Measurements from ENCODE around the gene SRD5A1.

The SRD5A1 gene

GRCh38 chr5:6632888-6633468 is at the start of gene SRD5A1, which contains the start of gene NSUN2:
TSS of gene SRD5A1 (plus strand) at chr5:6633440. CDS start at chr5:6633577, 137 bp downstream.
TSS of gene NSUN2 (minus strand) at chr5:6633044. CDS start at chr5:6632979, 65 bp downstream.
- peak; percentile 99 for DNase-seq

- no peak for DNase-seq
Observed at GRCh38 chr5:6584101-6584645, 49.1 kb upstream of the SRD5A1 start.

DNA sequence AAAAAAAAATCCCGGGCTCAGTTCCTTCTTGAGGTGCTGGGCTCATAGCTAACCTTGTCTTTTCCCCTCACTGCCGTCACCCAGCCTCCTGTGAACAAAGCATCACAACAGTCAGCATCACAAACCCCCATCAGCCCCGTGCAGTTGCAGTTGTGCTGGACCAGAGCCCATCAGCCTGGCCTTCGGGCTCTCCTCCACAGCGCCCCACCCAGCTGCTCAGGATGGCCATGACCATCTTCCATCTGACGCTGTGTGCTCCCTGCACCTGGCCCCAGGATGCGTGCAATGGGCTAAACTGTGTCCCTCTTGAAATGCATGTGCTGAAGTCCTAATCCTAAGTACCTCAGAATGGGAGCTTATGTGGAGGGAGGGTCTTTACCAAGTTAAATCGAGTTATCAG is 48.5 kb upstream of the SRD5A1 start:
- no peak for DNase-seq

- no peak for DNase-seq
Observed at GRCh38 chr5:6585168-6585567, 48.1 kb upstream of the SRD5A1 start.

DNA sequence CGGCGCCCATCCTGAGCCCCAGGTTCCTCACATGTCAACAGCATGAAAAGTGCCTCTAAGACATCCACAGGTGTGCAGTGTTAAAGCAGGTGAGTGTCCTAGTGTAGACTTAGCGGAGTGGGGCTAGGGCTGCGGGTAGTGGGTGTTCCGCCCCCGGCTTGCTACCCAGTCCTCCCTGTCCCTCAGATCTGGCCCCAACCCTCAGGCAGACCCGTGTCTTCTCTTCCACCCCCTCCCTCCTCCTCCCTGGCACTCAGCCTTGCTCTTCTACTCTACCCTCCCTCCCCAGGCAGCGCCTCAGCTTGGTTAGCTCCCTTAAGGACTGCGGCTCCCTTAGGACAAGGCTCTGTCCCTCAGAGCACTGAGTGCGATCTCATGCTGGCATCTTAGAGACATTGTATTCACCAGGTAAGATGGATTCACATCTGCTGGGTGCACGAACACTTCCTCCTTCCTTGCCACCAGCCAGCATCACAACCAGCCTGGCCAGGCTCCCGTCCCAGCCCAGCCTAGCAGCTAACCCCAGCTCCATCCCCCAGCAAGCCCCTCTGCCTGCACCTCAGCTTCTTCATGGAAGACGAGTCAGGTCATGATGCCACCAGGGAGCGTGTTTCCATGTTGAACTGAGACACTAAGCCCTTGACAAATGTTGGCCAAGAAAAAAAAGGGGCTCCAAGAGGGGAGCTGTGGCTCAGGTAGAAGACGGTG is 47.1 kb upstream of the SRD5A1 start:
- no peak for DNase-seq

- no peak for DNase-seq
Observed at GRCh38 chr5:6586647-6587042, 46.6 kb upstream of the SRD5A1 start.

- no peak for DNase-seq
Observed at GRCh38 chr5:6587171-6587570, 46.1 kb upstream of the SRD5A1 start.

DNA sequence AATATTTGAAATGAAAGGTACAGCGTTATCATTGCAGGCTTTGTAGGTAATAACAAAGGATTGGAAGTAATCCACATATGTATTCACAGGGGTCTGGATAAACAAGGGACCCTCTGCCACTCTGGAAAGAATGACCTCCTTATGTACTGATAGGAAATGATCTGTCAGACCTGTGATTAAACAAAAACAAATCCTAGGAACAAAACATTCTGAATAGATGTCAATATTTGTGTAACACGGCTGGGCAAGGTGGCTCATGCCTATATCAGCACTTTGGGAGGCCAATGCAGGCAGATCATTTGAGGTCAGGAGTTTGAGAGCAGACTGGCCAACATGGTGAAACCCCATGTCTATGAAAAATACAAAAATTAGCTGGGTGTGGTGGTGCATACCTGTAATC is 42.7 kb upstream of the SRD5A1 start:
- DNase-seq: no peak

DNA sequence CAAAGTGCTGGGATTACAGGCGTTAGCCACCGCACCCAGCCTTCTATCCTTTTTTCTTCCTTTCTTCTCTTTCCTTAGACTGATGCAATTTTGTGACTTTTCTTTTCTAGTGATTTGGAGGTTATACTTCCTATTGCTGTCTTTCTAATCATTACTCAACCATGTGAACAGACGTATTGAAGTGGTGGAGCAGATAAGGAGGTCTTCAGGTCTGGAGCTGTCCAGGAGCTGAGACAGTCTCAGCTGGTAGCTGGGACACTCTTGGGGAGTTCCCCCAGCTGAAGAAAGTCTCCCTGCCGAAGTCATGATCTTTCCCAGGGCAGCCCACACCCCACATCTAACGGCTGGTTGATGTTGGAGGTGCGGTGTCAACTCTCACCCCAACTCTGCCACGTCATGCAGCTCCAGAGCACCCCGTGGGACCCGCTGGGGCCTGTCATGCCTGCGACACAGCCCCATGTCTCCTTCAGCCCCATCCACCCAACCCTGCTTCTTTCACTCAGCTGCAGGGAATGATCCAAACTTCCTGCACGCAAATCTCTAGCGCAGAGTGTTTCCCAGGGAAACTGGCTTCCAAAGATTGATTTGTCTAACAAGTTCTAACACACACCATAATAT is 41.5 kb upstream of the SRD5A1 start:
- DNase-seq: no peak

- no peak for DNase-seq
Observed at GRCh38 chr5:6592601-6593000, 40.6 kb upstream of the SRD5A1 start.

GRCh38 chr5:6593148-6594016 is 39.9 kb upstream of the SRD5A1 start:
- DNase-seq: no peak

GRCh38 chr5:6594066-6594465 is 39.2 kb upstream of the SRD5A1 start:
- DNase-seq: no peak

DNA sequence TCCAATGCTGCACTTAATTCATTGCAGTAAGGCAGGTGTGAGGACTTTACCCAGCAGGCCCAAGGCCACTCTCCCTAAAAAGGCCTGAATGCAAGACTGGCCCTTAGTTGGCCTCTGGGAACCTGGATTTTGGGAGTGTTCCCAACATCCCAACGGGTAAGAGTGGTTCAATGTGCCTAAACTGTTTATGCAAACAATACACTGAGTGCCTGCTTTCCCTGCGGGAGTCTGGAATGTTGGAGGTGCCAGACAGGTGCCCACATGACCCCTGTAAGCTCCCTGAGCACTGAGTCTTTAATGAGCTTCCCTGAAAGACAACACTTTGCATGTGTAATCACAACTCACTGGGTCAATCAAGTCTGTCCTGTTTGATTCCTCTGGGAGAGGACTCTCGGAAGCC is 37.8 kb upstream of the SRD5A1 start:
- no peak for DNase-seq

- no peak for DNase-seq
Observed at GRCh38 chr5:6596388-6596787, 36.9 kb upstream of the SRD5A1 start.

GRCh38 chr5:6597557-6597956 is 35.7 kb upstream of the SRD5A1 start:
- peak; percentile 24 for DNase-seq

GRCh38 chr5:6598351-6598900 is 34.8 kb upstream of the SRD5A1 start:
- no peak for DNase-seq

GRCh38 chr5:6599739-6600138 is 33.5 kb upstream of the SRD5A1 start:
- DNase-seq: no peak

- DNase-seq: no peak
Observed at GRCh38 chr5:6601271-6601670, 32.0 kb upstream of the SRD5A1 start.

DNA sequence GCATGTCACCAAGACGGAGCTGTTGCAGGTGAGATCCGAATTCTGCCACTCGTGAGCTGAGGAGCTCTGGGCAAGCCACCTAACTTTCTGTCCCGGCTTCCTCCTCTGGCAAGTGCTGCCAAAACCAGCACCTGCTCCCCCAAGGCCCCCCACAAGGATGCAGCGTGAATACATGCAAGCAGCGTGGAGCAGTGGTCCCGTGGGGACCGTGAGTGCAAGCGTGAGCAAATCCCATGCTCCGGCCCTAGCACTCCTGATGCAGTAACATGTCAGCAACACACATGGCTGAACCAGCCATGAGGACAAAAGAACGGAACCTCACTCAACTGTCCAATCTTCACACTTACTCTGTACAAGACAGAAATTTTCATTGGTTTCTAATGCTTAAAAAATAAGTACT is 31.4 kb upstream of the SRD5A1 start:
- no peak for DNase-seq

GRCh38 chr5:6602441-6602840 is 30.8 kb upstream of the SRD5A1 start:
- no peak for DNase-seq

DNA sequence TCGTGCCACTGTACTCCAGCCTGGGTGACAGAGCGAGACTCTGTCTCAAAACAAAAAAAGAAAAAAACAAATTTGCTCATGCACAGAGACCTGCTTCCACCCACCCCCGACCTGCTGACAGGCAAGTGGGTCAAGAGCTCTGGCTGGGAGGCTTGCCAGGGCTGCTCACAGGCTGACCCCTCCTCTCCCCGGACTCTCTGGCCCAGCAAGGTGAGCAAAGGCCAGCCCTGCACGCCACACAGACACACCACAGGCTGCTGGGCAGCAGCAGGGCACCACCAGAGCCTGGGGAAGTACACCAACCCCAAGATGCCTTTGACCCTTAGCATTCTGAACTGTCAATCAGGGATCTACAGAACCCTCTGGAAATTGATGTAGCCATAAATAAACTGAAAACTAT is 29.6 kb upstream of the SRD5A1 start:
- DNase-seq: no peak

- DNase-seq: no peak
Observed at GRCh38 chr5:6604341-6604740, 28.9 kb upstream of the SRD5A1 start.

DNA sequence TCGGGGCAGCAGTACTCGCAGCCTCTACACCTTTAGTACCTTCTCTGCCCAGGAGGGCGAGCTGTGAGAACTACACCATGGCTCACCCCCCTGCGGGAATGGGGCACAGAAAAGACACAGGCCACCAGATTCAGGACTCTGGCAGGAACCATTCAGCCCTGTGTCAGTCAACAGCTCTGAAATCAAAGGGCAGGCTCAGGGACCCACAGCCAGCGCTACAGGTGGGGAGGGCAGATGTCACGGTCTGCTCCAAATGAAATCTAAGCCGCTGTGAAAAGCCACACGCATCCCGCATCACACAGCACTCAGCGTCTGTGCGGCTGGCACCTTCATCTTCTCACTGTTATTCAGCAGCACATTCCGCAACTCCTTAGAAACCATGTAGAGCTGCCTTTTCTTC is 28.3 kb upstream of the SRD5A1 start:
- no peak for DNase-seq

All from activated CD8-positive, alpha-beta memory T cell treated with anti-CD3 and anti-CD28 coated beads for 24 hours (primary cell).